Measurements from ENCODE around the gene MTR. TPM values are rescaled to one million over a fixed set of nuclear protein-coding genes. Genes with fewer than 3 reads are reported as not detected.

Gene MTR
- total RNA-seq, result 64.0 TPM

DNA sequence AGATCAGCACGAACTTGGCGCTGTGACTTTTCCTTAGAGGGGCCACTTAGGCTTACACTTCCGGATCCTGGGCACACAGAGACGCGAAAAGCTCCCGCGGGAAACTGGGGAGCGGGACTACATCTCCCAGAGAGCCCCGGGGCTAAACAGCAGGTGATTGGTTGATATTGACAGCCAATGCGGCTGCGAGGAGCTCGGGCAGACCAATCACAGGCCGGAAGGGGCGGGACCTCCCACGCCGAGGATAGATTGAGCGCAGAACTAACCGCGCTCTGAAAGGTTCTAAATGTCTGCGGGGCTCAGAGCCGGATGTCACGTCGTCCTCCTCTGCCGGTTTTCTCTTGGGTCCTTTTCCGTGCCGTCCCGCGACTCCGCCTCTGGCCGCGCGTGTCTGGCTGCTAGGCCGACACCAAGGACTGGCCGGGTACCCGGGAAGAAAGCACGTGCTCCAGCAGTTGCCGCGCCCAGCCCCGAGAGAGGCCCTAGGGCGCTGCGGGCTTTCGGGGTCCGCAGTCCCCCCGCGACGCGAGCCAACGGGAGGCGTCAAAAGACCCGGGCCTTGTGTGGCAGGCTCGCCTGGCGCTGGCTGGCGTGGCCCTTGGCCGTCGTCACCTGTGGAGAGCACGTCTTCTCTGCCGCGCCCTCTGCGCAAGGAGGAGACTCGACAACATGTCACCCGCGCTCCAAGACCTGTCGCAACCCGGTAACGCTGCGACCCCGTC lies at the start of gene MTR:
Gene MTR, plus strand, starts transcription at position 258 of the 722 bp plus-strand sequence. Its CDS starts 412 bp downstream, at position 670.
- DNase-seq (ENCODE audit: low spot score), result peak; percentile 99
- intact Hi-C loops (cut with DNase I), result no loop called here

DNA sequence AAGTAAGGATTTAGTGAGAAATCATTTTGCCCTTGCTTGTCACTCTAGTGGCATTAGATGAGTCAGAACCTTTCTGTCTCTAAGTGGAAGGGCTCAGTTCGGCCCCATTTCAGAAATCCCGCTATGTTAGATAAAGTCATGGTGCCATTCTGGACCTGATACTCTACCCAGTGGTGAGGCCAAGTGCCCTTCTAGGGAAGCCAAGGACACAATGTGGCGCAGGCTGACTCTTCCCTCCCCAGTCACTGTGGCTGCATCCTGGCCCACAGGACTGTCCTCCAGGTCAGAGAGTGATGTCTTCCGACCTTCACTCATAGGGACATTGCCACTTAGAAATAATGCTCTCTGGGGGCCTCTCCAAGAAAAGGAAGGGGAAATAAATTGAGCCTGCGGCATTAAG lies 48.3 kb upstream of the MTR start:
- intact Hi-C loops (cut with DNase I), result no loop called here
- DNase-seq (ENCODE audit: low spot score), result no peak
- ATAC-seq, result no peak

More for the DNA sequence above, at the start of gene MTR:
- ATAC-seq, result peak; percentile 100

DNA sequence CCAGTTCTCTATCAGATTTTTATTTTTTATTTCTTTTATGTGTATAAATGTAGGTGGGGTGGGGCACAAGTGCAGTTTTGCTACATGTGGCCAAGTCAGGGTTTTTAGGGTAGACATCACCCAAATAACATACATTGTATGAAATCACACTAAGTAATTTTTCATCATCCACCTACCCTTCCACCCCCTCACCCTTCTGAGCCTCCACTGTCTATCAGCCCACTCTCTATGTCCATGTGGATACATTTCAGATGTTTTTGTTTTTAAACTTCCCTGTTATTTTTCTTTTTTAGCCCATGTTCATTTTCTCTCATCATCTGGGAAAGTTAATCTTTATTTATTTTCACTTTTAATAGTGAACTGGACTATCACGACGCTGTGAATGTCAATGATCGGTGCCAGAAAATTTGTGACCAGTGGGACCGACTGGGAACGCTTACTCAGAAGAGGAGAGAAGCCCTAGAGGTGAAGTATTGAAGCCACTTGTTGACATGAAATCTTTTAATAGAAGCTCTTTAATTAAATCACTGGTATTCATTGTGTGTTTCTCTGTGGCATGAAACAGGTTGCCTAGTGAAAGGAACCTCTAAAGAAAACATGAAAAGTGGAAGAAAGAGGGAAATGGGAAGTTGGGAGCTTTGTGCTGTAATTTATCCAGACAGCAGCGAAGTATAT lies 47.6 kb upstream of the MTR start:
- intact Hi-C loops (cut with DNase I), result no loop called here
- ATAC-seq (no peak), DNase-seq (ENCODE audit: low spot score) (no peak)

DNA sequence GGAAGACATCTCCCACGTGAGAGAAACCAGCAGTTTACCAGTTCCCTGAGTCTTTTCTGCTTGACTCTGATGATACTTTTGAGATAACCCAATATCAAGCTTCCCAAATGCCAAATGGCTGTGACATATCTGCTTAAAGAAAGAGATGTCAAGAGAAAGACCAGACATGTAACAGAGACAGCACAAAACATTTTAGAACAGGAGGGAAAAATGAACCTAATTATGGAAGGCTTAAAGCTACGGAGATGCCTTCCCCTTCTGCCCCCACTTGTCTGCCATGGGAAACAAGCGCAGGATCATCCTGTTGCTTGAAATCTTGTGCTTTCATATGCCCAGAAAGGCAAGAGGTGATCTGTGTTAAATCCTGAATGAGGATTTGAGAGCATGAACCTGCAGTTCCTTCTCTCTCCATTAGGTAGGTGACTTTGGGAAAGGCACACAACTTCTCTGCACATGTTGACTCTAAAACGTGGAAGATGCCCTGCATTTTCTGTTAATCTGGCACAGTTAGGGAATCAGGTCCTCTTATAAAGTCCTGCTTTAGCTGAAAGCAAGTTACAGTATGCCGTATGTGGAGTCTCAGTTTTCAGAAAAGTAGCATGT lies 46.7 kb upstream of the MTR start:
- intact Hi-C loops (cut with DNase I), result no loop called here
- no peak for ATAC-seq
- no peak for DNase-seq (ENCODE audit: low spot score)

DNA sequence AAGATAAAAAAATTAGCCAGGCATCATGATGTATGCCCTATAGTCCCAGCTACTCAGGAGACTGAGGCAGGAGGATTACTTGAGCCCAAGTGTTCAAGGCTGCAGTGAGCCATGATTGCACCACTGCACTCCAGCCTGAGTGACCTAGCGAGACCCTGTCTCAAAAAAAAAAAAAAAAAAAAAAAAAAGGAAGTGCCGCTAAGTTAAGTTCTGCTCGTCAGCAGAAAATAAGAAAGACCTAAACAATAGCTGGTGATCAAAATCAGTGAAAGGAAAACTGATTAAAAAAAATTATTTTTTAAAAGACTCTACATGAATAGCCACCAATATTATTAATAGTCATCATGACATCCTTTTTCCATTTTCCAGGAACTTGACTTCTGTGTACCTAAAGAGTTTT lies 44.2 kb upstream of the MTR start:
- DNase-seq (ENCODE audit: low spot score), result no peak
- intact Hi-C loops (cut with DNase I), result no loop called here
- ATAC-seq, result no peak

DNA sequence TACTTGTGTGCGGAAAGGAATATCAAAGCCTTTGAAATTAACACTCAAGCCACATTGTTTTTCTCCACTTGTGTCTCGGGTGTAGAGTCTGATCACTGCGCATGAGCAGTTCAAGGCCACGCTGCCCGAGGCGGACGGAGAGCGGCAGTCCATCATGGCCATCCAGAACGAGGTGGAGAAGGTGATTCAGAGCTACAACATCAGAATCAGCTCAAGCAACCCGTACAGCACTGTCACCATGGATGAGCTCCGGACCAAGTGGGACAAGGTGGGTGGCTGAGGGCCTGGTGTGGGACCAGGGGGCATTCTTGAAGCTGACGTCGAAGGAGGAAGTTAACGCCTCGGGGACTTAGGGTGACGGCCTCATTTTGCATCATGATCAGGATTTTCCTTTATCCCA lies 43.7 kb upstream of the MTR start:
- DNase-seq (ENCODE audit: low spot score), result no peak
- intact Hi-C loops (cut with DNase I), result no loop called here
- no peak for ATAC-seq

DNA sequence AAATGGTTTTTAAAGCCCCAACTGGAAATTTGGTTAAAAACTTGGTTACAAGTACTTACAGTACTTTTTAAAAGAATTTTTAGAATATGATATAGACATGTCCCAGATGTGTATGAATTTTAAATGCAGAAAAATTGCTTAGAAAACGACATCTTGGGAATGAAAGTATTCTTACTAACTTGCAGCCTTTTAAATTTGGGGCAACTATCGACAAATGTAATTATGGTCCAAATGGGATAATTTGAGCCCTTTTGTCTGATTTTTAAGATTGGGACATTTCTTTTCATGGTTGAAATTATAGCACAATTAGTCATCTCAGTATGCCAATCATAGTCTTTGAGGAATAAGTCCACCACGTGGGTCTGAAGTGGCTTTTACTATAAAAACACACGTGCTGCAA lies 43.2 kb upstream of the MTR start:
- DNase-seq (ENCODE audit: low spot score), result no peak
- ATAC-seq, result no peak
- intact Hi-C loops (cut with DNase I), result no loop called here

DNA sequence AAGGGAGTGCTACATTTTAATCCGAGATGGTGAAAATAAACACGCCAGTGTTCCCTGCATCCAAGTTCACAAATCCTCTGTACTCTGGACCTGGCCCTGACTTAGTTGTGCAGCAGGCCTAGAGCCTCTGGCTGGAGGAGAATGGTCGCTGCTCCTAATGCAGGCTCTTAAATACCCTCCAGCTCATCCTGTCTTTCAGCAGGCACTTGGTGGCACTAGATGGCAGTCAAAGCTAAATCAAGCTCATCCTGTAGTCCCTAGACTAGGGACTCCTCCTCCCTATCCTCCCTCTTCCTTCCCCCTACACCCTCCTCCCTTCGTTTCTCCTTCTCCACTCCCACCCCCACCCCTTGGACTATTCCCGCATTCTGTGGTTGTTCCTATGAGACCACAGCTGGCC lies 41.6 kb upstream of the MTR start:
- ATAC-seq (no peak), DNase-seq (ENCODE audit: low spot score) (no peak)
- intact Hi-C loops (cut with DNase I), result no loop called here

DNA sequence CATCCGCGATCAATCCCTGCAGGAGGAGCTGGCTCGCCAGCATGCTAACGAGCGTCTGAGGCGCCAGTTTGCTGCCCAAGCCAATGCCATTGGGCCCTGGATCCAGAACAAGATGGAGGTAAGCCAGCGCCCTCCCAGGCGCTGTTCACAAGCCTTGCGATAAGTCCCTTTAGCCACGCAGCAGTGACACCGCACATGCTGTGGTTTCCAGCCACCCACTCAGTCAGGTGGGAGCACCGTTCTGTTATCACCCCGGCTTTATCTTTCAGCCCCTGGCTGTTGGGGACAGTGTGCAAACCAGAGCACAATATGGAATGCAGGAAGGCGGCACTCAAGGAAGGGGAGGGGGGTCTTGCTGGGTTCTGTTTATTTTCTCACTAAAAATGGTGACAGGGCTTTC lies 41.1 kb upstream of the MTR start:
- intact Hi-C loops (cut with DNase I), result no loop called here
- no peak for ATAC-seq

DNA sequence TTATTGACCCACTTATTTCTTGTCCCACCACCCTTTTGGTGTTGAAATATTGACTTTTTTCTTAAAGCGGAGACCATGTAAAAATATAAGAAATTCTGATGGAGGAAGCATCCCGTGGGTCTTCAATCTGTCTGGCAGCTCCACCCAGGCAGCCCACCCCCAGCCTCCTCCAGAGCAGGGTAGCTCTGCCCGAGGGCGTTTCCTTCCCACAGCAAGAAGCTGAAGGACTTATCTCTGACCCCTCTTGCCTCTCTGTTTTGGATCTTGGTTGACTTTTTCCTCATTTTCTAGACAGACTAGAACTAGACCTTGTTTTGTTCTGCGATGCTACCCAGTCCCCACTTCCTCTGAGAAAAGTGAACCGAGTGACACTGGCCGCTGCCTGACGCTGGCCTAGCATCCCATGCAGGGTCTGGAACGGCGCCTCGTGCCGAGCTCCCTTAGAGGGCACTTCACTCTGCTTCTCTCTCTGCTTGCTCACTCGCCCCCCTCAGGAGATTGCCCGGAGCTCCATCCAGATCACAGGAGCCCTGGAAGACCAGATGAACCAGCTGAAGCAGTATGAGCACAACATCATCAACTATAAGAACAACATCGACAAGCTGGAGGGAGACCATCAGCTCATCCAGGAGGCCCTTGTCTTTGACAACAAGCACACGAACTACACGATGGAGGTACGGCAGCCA lies 40.4 kb upstream of the MTR start:
- ATAC-seq (no peak), DNase-seq (ENCODE audit: low spot score) (no peak)
- intact Hi-C loops (cut with DNase I), result no loop called here

More for the DNA sequence above, 41.1 kb upstream of the MTR start:
- DNase-seq (ENCODE audit: low spot score), result no peak

DNA sequence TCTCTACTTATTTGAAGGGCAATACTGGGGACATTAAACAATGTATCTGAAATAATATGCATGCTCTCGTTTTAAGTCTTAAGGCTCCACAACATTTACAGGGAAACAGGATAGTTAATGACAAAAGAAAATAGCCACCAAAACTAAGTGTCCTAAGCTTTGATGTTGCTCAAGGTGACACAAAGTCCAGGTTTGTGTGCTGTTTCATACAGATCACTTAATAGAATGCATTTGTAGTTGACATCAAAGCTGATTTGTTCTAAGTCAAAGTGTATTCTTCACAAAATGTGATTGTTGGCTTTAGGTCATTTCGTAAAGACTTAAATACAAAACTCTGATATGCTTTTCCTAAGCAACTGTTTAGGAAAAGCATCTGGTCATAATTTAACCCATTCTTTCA lies 37.5 kb upstream of the MTR start:
- intact Hi-C loops (cut with DNase I), result no loop called here
- ATAC-seq, result no peak
- no peak for DNase-seq (ENCODE audit: low spot score)

DNA sequence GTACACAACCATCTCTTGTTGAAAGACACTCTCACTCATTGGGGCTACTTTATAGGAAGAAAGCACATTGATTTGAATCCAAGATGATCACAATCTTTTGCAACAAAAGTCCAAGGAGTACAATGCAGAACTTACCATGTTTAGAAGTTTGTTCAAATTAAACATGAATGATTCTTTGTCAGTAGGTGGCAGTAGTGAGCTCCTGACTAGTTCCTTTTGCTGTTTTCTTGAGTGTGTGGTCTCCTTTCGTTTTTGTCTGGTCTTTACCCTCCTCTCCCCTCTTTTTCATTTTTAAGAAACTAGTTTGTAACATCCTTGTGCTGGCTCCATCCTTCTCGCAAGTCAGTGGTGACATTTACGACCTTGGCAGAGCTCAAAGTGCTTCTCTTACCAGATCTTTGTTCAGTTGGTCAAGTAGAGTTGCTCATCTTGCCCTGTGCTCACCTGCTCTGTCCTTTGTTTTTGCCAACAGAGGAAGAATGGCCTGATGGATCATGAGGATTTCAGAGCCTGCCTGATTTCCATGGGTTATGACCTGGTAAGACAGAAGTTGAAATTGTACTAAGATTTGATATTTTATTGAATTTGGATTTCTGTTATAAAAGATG lies 35.7 kb upstream of the MTR start:
- ATAC-seq (no peak), DNase-seq (ENCODE audit: low spot score) (no peak)
- intact Hi-C loops (cut with DNase I), result no loop called here

DNA sequence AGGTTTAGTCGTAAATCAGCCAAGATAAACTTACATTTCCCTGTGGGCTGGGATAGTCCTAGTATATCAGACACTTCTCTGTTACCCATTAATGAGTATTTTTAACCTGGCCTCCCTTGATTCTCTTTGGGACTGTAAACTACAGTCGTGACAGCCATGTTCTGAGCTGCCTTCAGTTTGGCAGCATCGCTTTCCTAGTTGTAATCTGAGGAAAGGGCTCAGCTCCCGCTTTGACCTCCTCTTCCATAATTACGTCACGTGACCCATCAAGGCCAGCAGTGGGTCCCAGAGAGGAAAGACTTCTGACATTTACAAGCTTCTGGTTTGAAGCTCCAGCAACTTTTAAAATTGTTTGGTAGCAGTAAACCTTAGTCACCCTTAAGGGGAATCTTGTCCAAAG lies 34.6 kb upstream of the MTR start:
- intact Hi-C loops (cut with DNase I), result no loop called here
- no peak for DNase-seq (ENCODE audit: low spot score)
- no peak for ATAC-seq

DNA sequence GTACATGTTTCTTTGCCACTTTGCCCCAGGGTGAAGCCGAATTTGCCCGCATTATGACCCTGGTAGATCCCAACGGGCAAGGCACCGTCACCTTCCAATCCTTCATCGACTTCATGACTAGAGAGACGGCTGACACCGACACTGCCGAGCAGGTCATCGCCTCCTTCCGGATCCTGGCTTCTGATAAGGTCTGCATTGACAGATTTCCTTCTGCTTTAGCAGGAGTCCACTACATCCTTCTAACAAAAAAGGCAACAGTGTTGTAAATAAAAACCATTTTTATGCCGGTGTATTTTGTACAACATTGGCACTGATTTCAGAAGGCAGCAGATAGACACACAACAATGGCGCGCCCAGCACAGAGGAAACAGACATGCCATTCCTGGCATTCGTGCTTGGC lies 34.1 kb upstream of the MTR start:
- ATAC-seq, result no peak
- intact Hi-C loops (cut with DNase I), result no loop called here
- DNase-seq (ENCODE audit: low spot score), result no peak

DNA sequence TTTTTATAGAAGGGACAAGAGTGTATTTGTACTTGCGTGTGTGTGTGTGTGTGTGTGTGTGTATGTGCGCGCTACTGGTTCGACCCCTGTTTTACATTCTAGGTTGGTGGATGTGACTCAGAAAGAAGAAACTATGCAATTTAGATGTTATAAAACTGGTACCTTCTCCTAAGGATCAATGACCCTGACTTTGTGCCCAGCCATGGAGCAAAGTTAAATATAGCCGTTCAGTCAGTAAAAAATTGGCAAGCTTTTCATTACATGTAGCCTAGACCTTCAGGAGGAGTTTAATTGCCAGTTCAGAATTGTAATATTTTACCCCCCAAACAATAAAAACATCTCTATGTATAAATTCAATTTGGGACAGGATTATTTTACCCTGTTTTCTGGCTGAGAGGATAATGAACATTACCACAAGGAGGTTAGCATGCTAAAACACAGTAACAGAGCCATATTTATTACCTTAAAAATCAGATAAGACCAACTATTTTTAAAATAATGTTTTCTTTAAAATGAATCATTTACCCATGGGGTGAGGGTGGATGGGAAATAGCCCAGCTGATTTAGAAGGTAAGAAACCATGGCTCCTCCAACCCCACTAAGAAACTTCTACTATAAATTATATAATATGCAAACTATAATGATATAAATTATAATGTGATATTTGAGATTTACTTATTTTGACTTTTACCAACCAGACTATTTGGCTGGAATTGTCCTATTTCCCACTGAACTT lies 33.5 kb upstream of the MTR start:
- no peak for DNase-seq (ENCODE audit: low spot score)
- intact Hi-C loops (cut with DNase I), result no loop called here
- ATAC-seq, result no peak

DNA sequence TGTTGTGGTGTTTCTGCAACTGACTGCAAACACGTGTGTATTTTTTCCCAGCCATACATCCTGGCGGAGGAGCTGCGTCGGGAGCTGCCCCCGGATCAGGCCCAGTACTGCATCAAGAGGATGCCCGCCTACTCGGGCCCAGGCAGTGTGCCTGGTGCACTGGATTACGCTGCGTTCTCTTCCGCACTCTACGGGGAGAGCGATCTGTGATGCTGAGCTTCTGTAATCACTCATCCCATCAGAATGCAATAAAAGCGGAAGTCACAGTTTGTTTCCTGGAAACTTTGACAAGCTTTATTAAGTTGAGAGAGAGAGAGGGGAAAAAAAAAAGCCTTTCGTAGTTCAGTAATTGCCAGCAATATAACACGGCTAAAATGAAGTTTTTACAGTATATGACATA lies 32.7 kb upstream of the MTR start:
- intact Hi-C loops (cut with DNase I), result no loop called here
- ATAC-seq, result no peak
- no peak for DNase-seq (ENCODE audit: low spot score)

DNA sequence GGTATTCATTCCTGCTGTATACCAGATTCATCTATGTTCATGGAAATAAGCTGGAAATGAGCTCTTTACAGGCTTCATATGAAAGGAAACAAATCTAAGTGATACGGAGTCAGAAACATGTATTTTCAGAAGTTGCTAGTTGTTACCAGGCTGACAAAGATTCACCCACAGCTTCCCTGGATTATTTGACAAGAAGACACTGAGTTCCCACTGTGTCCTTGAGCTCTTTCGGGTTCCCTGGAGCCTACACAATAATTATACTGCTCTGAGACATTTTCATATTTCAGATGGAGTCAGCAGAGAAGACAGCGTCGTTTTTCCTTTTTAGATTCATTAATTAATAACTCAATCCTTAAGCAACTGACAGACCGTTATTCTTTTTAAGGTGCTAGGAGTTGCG lies 29.3 kb upstream of the MTR start:
- DNase-seq (ENCODE audit: low spot score) (no peak), ATAC-seq (no peak)
- intact Hi-C loops (cut with DNase I), result no loop called here

DNA sequence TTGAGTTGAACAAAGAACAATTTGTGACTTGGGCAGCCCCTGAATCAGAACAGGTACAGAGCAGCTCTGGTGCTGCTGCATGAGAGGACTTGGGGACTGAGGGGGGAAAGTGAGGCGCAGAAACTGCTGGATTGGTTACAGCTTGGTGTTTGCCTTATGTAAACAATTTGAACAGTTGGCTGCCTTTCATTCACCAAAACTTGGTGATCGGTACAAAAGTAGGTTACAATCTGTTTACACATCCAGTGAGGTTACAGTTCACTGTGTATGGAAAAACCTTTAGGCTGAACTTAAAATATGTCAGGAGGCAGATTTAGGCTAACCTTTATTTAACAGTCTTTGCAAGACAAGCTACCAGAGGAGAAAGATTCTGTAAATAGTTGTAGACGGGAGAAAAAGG lies 28.6 kb upstream of the MTR start:
- no peak for ATAC-seq
- DNase-seq (ENCODE audit: low spot score), result no peak
- intact Hi-C loops (cut with DNase I), result no loop called here

DNA sequence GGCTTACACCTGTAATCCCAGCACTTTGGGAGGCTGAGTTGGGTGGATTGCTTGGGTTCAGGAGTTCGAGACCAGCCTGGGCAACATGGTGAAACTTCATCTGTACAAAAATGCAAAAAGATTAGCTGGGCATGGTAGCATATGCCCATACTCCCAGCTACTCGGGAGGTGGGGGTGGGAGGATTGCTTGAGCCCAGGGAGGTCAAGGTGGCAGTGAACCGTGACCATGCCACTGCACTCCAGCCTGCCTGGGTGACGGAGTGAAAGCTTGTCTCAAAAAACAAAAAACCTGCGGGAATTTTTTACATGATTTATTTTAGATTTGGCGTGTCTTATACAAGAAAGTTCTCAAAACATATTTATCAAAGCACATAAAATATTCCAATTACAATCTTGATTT lies 27.8 kb upstream of the MTR start:
- DNase-seq (ENCODE audit: low spot score), result no peak
- ATAC-seq, result no peak
- intact Hi-C loops (cut with DNase I), result no loop called here
